K562 (cell line): ENCODE measurements around the gene PLD1. TPM values are rescaled to one million over a fixed set of nuclear protein-coding genes. Genes with fewer than 3 reads are reported as not detected.

Source experiments
- ADNP ChIP-seq: fragments of 200-800 bp; sonication (Bioruptor generic); IDR thresholded peaks from 2 replicates; pipeline ENCODE4 v1.6.1; 2016; ENCODE audit warnings: missing genetic modification characterization, missing compliant biosample characterization
- AFF1 ChIP-seq, 2 experiments: fragments of 450-650 bp; IDR thresholded peaks; 2 replicates each; pipeline ENCODE4 v1.6.1; 2018; ENCODE audit warnings: mild to moderate bottlenecking in 2 of 2, low read depth in 1 of 2; ENCODE audit not compliant: partially characterized antibody in 2 of 2
- ATF7 ChIP-seq: fragments of 450-650 bp; IDR thresholded peaks from 2 replicates; pipeline ENCODE4 v1.7.1; 2014; ENCODE audit warnings: mild to moderate bottlenecking, moderate library complexity
- BACH1 ChIP-seq: fragments of 200-800 bp; sonication (Bioruptor generic); IDR thresholded peaks from 2 replicates; pipeline ENCODE4 v1.6.1; 2016; ENCODE audit warnings: missing genetic modification characterization, missing compliant biosample characterization
- GTF2B ChIP-seq: IDR thresholded peaks from 2 replicates; pipeline ENCODE4 v1.6.1; 2011; ENCODE audit not compliant: insufficient read length; ENCODE audit errors: extremely low read depth
- LARP7 ChIP-seq: fragments of 450-650 bp; IDR thresholded peaks from 2 replicates; pipeline ENCODE4 v1.6.1; 2016
- MAFF ChIP-seq: IDR thresholded peaks from 2 replicates; pipeline ENCODE4 v1.6.1; 2012; ENCODE audit warnings: low read length, improper control_type of control experiment
- MAFK ChIP-seq: IDR thresholded peaks from 2 replicates; pipeline ENCODE4 v1.6.1; 2011; ENCODE audit warnings: low read length, improper control_type of control experiment
- ZNF175 ChIP-seq: fragments of 200-800 bp; sonication (Bioruptor generic); IDR thresholded peaks from 2 replicates; pipeline ENCODE4 v1.6.1; 2016; ENCODE audit warnings: low read depth, mild to moderate bottlenecking, missing genetic modification characterization, missing compliant biosample characterization
- ZNF347 ChIP-seq: fragments of 450-650 bp; formaldehyde crosslinking; IDR thresholded peaks from 2 replicates; pipeline ENCODE4 v1.4.0; 2020; ENCODE audit warnings: low read depth, mild to moderate bottlenecking, moderate library complexity
- polyA plus RNA-seq, 8 experiments: library from polyadenylated mRNA; depleted of rRNA in 4 of 8; stranded (reverse) in 5 of 8; unstranded in 3 of 8; fragments of >200 nt; fragmentation: Nextera tagmentation in 2 of 8; fragmentation: Illumina TruSeq in 1 of 8; extraction: Ambion mirVana in 2 of 8; extraction: Trizol in 1 of 8; gene quantifications; 2 replicates each; pipeline versions ENCODE4 v1.2.1 to v1.2.3, GENCODE V29; 2011 to 2014; ENCODE audit warnings: inconsistent platforms in 1 of 8, missing spikeins in 1 of 8
- total RNA-seq, 7 experiments: library from RNA; depleted of rRNA in 6 of 7; stranded (reverse); fragments of >200 nt in 6 of 7; fragmentation: Illumina TruSeq in 2 of 7; extraction: Trizol in 2 of 7; gene quantifications; 2 replicates each; pipeline versions ENCODE4 v1.2.1 to v1.2.3, GENCODE V29; 2011 to 2021; ENCODE audit warnings: low replicate concordance in 1 of 7
- TF ChIP-seq, protein P1 (sequence below): fragments of 450-650 bp; IDR thresholded peaks from 2 replicates; pipeline ENCODE4 v1.6.1; 2018; ENCODE audit not compliant: partially characterized antibody
- TF ChIP-seq, protein P2 (sequence below): sonication (generic); formaldehyde crosslinking; IDR thresholded peaks from 2 replicates; pipeline ENCODE4 v1.8.1; 2023; ENCODE audit warnings: mild to moderate bottlenecking, missing genetic modification reagents

Gene PLD1
- total and polyA plus RNA-seq, 9 of the 15 experiments (the other 6 are each of a cell fraction or from before 2014, with no cell fraction given): 8.4 to 26.1 (median 18.6) TPM

DNA sequence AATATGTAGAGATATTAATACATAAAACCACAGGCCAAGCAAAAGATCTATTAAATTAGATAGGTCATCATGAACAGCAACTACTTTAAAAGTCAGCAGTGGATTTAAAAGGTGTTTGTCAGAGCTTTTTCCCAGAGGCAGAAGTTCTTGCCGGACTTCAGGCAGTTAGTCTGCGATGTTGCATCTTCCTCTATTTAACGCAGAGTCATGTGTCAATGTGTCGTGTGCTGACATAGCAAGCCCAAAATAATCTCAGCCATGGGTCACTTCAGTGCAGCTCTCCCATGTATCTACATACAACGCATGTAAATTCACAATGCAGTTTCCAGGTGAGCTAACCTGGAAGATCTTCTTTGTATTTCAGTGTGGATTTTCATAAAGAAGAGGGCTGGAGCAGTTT is 24.8 kb upstream of the PLD1 start (continued):
- TF ChIP-seq, protein P1, sequence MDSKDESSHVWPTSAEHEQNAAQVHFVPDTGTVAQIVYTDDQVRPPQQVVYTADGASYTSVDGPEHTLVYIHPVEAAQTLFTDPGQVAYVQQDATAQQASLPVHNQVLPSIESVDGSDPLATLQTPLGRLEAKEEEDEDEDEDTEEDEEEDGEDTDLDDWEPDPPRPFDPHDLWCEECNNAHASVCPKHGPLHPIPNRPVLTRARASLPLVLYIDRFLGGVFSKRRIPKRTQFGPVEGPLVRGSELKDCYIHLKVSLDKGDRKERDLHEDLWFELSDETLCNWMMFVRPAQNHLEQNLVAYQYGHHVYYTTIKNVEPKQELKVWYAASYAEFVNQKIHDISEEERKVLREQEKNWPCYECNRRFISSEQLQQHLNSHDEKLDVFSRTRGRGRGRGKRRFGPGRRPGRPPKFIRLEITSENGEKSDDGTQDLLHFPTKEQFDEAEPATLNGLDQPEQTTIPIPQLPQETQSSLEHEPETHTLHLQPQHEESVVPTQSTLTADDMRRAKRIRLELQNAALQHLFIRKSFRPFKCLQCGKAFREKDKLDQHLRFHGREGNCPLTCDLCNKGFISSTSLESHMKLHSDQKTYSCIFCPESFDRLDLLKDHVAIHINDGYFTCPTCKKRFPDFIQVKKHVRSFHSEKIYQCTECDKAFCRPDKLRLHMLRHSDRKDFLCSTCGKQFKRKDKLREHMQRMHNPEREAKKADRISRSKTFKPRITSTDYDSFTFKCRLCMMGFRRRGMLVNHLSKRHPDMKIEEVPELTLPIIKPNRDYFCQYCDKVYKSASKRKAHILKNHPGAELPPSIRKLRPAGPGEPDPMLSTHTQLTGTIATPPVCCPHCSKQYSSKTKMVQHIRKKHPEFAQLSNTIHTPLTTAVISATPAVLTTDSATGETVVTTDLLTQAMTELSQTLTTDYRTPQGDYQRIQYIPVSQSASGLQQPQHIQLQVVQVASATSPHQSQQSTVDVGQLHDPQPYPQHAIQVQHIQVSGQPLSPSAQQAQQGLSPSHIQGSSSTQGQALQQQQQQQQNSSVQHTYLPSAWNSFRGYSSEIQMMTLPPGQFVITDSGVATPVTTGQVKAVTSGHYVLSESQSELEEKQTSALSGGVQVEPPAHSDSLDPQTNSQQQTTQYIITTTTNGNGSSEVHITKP: no peak
- TF ChIP-seq ZNF347 (CRISPR knock-in tag) (no peak), LARP7 (no peak), MAFK (peak; percentile 38; the same call in 1 of the 2 replicates), ATF7 (no peak), BACH1 (no peak; the same call in 1 of the 2 replicates), AFF1 (IDR thresholded peaks at IDR 0.05; ENCODE audit: low read depth in 1 of 2, partially characterized antibody in 2 of 2) (no peak), GTF2B (no peak), ADNP (no peak), ZNF175 (no peak), MAFF (peak; percentile 25; the same call in 1 of the 2 replicates)
- TF ChIP-seq, protein P2, sequence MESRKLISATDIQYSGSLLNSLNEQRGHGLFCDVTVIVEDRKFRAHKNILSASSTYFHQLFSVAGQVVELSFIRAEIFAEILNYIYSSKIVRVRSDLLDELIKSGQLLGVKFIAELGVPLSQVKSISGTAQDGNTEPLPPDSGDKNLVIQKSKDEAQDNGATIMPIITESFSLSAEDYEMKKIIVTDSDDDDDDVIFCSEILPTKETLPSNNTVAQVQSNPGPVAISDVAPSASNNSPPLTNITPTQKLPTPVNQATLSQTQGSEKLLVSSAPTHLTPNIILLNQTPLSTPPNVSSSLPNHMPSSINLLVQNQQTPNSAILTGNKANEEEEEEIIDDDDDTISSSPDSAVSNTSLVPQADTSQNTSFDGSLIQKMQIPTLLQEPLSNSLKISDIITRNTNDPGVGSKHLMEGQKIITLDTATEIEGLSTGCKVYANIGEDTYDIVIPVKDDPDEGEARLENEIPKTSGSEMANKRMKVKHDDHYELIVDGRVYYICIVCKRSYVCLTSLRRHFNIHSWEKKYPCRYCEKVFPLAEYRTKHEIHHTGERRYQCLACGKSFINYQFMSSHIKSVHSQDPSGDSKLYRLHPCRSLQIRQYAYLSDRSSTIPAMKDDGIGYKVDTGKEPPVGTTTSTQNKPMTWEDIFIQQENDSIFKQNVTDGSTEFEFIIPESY: no peak
